IPS-NIHi7 (cell line): ENCODE measurements around the gene MSL1.

ENCODE experiments used
- DNase-seq: peaks from one replicate; pipeline ENCODE4 v3.0.0; 2012; ENCODE audit warnings: mixed read lengths; ENCODE audit errors: extremely low spot score

MSL1 gene

DNA sequence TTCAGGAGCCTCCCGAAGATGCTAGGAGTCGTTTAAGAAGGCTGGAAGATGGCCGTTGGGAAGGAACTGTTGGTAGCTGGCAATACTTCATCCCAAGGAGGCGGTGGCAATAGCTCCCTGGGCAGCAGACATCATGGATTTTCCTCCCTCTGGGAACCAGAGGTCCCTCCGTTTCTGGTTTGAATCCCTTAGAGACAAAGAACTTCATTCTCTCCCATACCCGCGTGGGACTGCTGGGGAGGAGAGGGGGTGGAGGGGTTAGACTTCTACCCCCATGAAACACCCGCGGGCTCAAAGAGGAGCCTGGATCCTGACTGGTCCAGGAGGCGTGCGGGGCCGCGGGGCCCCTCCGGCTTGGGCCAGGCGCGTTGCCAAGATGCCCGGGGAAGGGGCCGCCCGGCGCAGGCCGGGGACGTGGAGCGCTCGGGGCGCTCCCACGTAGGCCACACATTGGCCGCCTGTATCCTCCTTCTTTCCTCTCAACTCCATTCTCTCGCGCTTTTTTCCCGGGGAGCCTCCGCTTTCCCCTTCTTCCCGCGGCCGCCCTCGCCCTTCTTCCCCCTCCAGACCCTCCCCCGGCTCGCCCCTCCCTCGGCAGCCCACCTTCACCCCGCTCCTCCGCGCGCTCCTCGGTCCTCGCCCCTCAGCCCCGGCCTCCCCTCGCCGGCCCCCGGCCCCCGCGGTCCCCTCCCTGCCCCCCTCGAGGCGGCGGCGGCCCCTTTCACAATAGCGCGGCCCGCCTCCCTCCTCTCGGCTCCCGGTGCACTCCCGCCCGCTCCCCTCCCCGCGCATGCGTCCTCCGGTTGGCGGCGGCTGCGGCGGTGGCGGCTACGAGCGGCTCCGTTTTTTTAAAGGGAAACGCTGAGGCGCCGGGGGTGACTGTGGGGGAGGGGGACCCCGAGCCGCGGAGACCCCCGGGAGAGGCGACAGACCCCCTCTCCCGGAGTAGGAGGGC lies at the start of gene MSL1:
Gene MSL1, plus strand, starts transcription at position 791 of the 955 bp plus-strand sequence. CDS start 642 bp downstream, outside the sequence.
- peak; percentile 83 for DNase-seq

- no peak for DNase-seq
Measured at GRCh38 chr17:40072040-40072734, 49.6 kb upstream of the MSL1 start.

GRCh38 chr17:40072735-40073346 lies 48.9 kb upstream of the MSL1 start:
- DNase-seq = no peak

DNA sequence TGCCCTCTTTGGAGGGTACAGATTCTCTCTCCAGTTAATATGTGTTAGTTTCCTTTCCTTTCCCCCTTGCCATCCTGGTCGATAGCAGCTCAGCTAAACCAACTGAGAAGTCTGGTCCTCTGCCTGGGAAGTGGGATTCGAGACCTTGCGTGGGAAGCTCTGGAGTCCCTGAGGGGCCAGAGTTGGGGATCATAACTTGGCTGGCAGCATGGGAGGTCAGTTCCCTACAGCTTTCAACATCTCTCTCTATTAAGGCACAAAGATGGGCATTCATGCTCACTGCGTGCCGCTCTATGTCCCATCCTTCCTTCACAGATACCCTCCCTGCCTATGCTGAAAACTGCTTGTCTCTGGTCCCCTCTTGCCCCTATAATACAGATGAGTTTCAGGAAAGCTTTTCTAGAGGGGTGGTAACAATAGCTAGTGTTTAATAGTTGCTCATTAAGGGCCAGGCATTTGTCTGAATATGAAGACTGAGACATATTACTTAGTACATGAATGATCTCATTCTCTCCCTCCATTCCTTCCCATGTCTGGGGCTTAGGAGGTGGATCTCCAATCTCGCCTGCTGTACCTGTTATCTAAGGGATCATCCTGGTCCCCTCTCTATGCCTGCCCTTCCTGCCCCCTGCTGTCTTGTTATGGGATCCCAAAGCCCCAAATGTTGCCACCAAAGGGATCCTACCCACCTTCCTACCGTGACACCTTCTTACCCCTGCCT lies 48.2 kb upstream of the MSL1 start:
- DNase-seq = no peak

GRCh38 chr17:40074175-40074512 lies 47.6 kb upstream of the MSL1 start:
- no peak for DNase-seq

DNA sequence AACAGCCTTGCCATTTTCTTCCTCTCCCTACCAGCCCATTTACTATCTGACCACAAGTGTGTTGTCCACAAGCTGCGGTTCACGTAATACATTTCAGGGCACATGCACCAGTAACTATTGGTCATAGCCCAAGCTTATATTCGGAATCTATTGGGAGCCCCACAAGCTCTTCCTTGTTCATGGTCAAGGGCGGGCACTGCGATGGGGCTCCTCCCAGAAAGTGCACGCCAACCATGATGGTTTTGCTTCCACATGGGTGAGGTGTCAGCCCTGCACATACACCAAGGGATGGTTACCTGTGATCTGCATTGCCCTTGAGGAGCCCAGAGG lies 46.9 kb upstream of the MSL1 start:
- DNase-seq = no peak

DNA sequence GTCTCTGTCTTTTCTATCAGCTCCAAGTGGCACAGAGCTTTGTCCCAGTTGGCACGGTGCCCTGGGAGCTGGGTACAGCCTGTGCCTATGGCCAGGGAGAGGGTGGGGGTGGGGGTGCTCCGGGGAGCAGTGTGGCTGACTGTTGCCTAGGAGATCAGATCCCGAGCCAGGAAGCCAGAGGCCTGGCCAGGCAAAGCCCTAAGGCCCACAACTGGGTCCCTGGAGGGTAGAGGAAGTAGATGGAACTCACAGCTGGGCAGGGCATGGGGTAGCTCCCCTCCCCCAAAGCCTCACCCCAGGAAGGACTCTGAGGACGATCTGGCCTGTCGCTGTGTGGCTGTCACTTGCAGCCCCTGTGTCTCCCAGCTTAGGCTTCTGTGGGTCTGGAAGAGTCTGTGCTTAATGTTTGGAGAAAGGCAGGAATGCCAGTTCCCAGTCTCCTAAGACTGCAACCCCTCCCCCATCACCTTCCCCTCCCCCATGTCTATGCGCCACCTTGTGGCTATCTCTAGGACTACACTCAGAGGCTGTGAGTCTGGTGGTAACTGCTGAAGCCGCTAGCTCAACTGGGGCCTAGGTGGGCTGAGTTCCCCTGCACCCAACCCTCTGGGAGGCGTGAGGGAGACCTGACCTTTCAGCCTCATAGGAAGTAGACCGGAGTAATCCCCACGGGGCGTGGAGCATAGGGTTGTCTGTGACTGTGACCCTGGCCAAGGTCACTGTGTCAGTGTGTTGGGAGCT lies 46.4 kb upstream of the MSL1 start:
- peak; percentile 75 for DNase-seq

DNA sequence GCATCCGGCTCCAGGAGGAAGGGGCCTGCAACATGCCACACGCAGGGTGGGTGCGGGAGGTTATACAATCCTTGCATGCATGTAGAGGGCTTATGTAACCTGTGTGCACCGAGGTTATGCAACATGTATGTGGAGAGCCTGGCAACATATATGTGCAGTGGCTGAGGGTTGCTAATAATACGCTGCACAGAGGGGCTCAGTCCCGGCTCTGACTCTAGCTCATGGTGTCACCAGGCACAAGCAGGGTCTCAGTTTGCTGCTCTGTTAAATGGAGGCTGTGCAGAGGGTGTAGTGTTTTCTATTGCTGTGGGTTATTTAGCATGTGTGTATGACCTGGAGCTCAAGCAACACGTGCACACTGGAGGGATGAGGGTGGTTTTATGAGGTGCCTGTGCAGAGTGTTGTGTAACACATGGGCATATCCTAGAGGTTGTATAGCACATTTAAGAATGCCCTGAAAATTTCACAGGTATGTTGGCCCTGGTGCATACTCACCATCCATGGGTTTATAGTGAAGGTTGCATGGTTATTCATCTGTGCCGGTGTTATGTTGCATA lies 45.8 kb upstream of the MSL1 start:
- DNase-seq = no peak

- DNase-seq = no peak
Measured at GRCh38 chr17:40076591-40076990, 45.2 kb upstream of the MSL1 start.

DNA sequence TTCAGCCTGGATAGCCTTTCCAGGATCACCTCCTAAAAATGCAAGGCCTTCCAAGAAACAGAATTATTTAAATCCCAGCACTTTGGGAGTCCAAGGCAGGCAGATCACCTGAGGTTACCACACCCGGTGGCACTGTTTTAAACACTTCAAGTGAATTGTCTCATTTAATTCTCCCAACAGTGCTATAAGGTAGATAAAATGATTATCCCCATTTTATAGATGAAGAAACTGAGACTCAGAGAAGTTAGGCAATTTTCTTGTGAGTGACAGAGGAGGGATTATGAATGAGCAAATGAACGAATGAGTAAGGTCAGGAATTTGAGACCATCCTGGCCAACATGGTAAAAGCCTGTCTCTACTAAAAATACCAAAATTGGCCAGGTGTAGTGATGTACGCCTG lies 42.2 kb upstream of the MSL1 start:
- DNase-seq = no peak

GRCh38 chr17:40084477-40084876 lies 37.3 kb upstream of the MSL1 start:
- no peak for DNase-seq

DNA sequence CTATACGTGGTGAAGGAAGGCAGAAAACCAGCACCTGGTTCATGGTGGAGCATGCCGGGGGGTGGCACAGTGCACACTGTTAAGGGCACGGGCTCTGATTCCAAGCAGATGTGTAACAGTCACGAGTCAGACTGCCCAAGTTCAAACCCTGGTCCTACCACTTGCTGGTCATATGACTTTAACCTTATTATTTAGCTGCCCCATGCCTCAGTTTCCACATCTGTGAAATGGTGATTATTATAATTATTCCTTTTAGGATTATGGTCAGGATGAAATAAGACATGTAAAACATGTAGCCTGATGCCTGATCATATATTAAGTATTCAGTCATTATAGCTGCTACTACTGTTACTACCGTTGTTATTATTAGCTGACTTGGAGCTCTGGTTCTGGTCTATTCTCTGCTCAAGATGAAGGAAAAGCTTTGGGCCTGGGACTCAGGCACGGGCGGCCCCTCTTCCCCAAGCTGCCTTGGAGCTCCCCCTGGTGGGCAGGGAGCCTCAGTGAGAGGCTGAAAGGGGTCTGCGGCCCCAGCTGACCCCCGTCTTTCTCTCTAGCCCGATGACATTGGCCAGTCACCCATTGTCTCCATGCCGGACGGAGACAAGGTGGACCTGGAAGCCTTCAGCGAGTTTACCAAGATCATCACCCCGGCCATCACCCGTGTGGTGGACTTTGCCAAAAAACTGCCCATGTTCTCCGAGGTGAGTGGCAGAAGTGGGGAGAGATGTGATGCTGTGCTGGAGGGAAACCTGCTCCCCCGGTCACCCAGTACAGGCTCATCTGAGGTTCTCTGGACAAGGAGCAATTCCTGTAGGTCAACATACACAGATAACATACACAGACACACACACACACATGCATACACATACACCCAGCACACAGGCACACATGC lies 35.4 kb upstream of the MSL1 start:
- DNase-seq = peak; percentile 91

DNA sequence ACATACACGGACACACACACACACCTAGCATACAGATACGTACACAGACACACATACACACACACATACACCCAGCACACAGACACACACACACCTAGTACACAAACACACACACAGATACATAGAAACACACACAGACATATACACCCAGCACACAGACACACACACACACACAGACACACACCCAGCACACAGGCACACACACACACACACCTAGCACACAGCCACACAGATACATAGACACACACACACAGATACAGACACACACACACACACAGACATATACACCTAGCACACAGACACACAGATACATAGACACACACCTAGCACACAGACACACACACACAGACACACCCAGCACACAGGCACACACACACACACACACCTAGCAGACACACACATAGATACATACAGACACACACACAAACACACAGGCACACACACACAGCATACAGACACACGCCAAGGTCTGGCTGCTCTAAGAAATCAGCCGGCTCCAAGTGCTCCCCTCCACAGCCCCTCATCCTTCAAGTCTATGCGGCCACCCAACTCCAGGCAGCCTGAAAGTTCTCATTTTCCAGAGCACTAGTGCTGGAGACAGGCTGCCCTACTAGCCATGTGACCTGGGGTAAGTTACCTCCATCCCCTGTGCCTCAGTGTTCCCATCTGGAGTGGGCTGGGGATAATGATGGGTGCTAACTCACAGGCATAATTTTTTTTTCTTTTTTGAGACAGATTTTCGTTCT lies 34.5 kb upstream of the MSL1 start:
- no peak for DNase-seq

DNA sequence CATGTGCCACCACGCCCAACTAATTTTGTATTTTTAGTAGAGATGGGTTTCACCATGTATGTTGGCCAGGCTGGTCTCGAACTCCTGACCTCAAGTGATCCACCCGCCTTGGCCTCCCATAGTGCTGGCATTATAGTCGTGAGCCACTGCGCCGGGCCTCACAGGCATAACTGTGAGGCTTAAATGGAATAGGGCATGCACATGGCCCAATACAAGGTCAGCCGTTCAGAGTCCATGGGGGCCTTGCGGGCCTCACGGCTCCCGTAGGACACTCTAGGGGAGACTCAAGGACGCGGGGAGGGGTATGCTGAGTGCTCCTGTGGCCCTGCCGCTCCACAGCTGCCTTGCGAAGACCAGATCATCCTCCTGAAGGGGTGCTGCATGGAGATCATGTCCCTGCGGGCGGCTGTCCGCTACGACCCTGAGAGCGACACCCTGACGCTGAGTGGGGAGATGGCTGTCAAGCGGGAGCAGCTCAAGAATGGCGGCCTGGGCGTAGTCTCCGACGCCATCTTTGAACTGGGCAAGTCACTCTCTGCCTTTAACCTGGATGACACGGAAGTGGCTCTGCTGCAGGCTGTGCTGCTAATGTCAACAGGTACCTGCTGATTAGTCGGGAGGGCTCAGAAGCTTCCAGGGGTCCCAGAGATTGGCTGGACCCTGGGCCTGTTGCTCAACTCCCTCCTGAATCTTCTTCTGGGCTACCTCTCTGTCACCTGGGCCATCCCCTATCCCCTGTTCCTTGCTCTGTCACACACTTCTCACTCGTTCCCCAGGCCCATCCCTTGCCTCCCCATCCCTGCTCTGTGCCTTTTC lies 33.7 kb upstream of the MSL1 start:
- DNase-seq = no peak

- DNase-seq = no peak
Measured at GRCh38 chr17:40089077-40089895, 32.5 kb upstream of the MSL1 start.

- DNase-seq = no peak
Measured at GRCh38 chr17:40090237-40091119, 31.3 kb upstream of the MSL1 start.
